ENCODE data around the gene SMC5.
A peak's percentile ranks its signal among the peaks of the same experiment; 100 is the strongest.
"Not testable (repeated sequence)": the region's sequence is repeated elsewhere in the genome, so short reads cannot be mapped to it uniquely, and the experiment has no call there.

The SMC5 gene

GRCh38 chr9:70278305-70278704 lies 19.5 kb downstream of the SMC5 start:
- no peak for DNase-seq

- no peak for DNase-seq
These were observed 25.1 kb downstream of the SMC5 start for GRCh38 chr9:70283848-70284247.

GRCh38 chr9:70285246-70285645 lies 26.5 kb downstream of the SMC5 start:
- no peak for DNase-seq

GRCh38 chr9:70285981-70286598 lies 27.3 kb downstream of the SMC5 start:
- DNase-seq = no peak

- DNase-seq = no peak
These were observed 31.8 kb downstream of the SMC5 start for GRCh38 chr9:70290626-70291025.

GRCh38 chr9:70291446-70291845 lies 32.7 kb downstream of the SMC5 start:
- DNase-seq = no peak

- no peak for DNase-seq
These were observed 33.5 kb downstream of the SMC5 start for GRCh38 chr9:70292253-70292652.

GRCh38 chr9:70293214-70293613 lies 34.4 kb downstream of the SMC5 start:
- DNase-seq = no peak

- DNase-seq = no peak
These were observed 38.4 kb downstream of the SMC5 start for GRCh38 chr9:70297141-70297540.

- no peak for DNase-seq
These were observed 39.5 kb downstream of the SMC5 start for GRCh38 chr9:70298245-70298771.

GRCh38 chr9:70303268-70303667 lies 44.5 kb downstream of the SMC5 start:
- no peak for DNase-seq

GRCh38 chr9:70304810-70305209 lies 46.0 kb downstream of the SMC5 start:
- DNase-seq = no peak

GRCh38 chr9:70315389-70315788 lies 56.6 kb downstream of the SMC5 start:
- no peak for DNase-seq

GRCh38 chr9:70318002-70318401 lies 59.2 kb downstream of the SMC5 start:
- DNase-seq = no peak

GRCh38 chr9:70322096-70322495 lies 63.3 kb downstream of the SMC5 start:
- DNase-seq = no peak

GRCh38 chr9:70324963-70325362 lies 66.2 kb downstream of the SMC5 start:
- no peak for DNase-seq

GRCh38 chr9:70328625-70329024 lies 69.8 kb downstream of the SMC5 start:
- not testable (repeated sequence) for DNase-seq

- peak in 1 of 2 experiments; percentile 21 for DNase-seq
These were observed 81.8 kb downstream of the SMC5 start for GRCh38 chr9:70340572-70340971.

GRCh38 chr9:70347046-70347445 lies 88.3 kb downstream of the SMC5 start:
- no peak for DNase-seq

- peak in 1 of 2 experiments; percentile 0 for DNase-seq
These were observed 93.6 kb downstream of the SMC5 start for GRCh38 chr9:70352356-70352755.

GRCh38 chr9:70352802-70353201 lies 94.0 kb downstream of the SMC5 start:
- no peak for DNase-seq

GRCh38 chr9:70355801-70356200 lies 97.0 kb downstream of the SMC5 start:
- no peak for DNase-seq

- no peak for DNase-seq
These were observed 104.2 kb downstream of the SMC5 start for GRCh38 chr9:70362952-70363351.

GRCh38 chr9:70363760-70364159 lies 105.0 kb downstream of the SMC5 start:
- no peak for DNase-seq

- DNase-seq = no peak
These were observed 108.6 kb downstream of the SMC5 start for GRCh38 chr9:70367305-70367930.
